Sigmoid colon (tissue), 4 donors: Measurements from ENCODE around the gene ZFR2.

Source experiments
- CTCF ChIP-seq, 4 experiments: fragments of 450-650 bp in 3 of 4; fragments of 200-600 bp in 1 of 4; IDR thresholded peaks; one replicate each; pipeline ENCODE4 v1.5.1; 2016 to 2019; ENCODE audit warnings: antibody characterized with exemption in 4 of 4, mild to moderate bottlenecking in 3 of 4, moderate library complexity in 2 of 4
- EP300 ChIP-seq, 4 donors: sonication (generic); formaldehyde crosslinking; IDR thresholded peaks; one replicate each; pipeline ENCODE4 v1.6.1; 2017; ENCODE audit warnings: antibody characterized with exemption in 4 of 4
- POLR2AphosphoS5 ChIP-seq, 4 donors: sonication (generic); formaldehyde crosslinking; IDR thresholded peaks; one replicate each; pipeline ENCODE4 v1.6.1; 2017; ENCODE audit warnings: antibody characterized with exemption in 4 of 4

GRCh38 chr19:3762130-3762473 is 106.7 kb downstream of the ZFR2 start:
- no peak for TF ChIP-seq CTCF (IDR thresholded peaks at IDR 0.05)
- no peak for TF ChIP-seq POLR2AphosphoS5 (IDR thresholded peaks at IDR 0.05)
- TF ChIP-seq EP300 (IDR thresholded peaks at IDR 0.05): no peak
